Uterus (tissue), 4 donors: ENCODE data around the gene FRRS1L. TPM values are rescaled to one million over a fixed set of nuclear protein-coding genes. Genes with fewer than 3 reads are reported as not detected.

ENCODE experiments used
- DNase-seq, 2 donors: peaks; one replicate each; pipeline ENCODE4 v3.0.0-alpha.2; 2019 to 2020
- H3K27ac ChIP-seq, 2 donors: fragments of 200-600 bp; sonication (generic); 1 replicate in 1 of 2; 2 replicates in 1 of 2; pipeline ENCODE4 v1.5.1; 2016 to 2018
- H3K27me3 ChIP-seq, 2 donors: fragments of 200-600 bp; sonication (generic); one replicate each; pipeline ENCODE4 v1.5.1; 2018 to 2019; ENCODE audit warnings: control low read depth in 1 of 2
- H3K36me3 ChIP-seq, 2 donors: fragments of 200-600 bp; sonication (generic); one replicate each; pipeline ENCODE4 v1.5.1; 2019; ENCODE audit warnings: control low read depth in 1 of 2
- H3K4me1 ChIP-seq, 2 donors: fragments of 200-600 bp; sonication (generic); one replicate each; pipeline ENCODE4 v1.5.1; 2018 to 2019; ENCODE audit warnings: control low read depth in 1 of 2
- H3K4me3 ChIP-seq, 2 donors: fragments of 200-600 bp; sonication (generic); 1 replicate in 1 of 2; 2 replicates in 1 of 2; pipeline ENCODE4 v1.5.1; 2018 to 2019; ENCODE audit warnings: mild to moderate bottlenecking in 1 of 2
- H3K9me3 ChIP-seq, 2 donors: fragments of 200-600 bp; sonication (generic); one replicate each; pipeline ENCODE4 v1.5.1; 2019; ENCODE audit warnings: control low read depth in 1 of 2
- POLR2A ChIP-seq, 2 donors: fragments of 450-650 bp; IDR thresholded peaks; one replicate each; pipeline ENCODE4 v1.6.1; 2016; ENCODE audit warnings: antibody characterized with exemption in 2 of 2, mild to moderate bottlenecking in 1 of 2, moderate library complexity in 1 of 2
- intact Hi-C: fragments of 100-400 bp; cut with DNase I; formaldehyde crosslinking; loops from one replicate; pipeline ENCODE4 v1.15.1; 2023; ENCODE audit warnings: low total_unique reads
- small RNA-seq: library from RNA; depleted of rRNA; stranded (forward); fragments of <200 nt; gene quantifications from one replicate; pipeline ENCODE3, GENCODE V24; 2016
- total RNA-seq, 4 donors: library from RNA; depleted of rRNA in 3 of 4; stranded (reverse); fragments of >200 nt in 3 of 4; gene quantifications; one replicate each; pipeline versions ENCODE4 v1.1.0 to v1.2.4, GENCODE V29; 2014 to 2023
- TF ChIP-seq, protein P1 (sequence below), 4 experiments: fragments of 200-600 bp in 2 of 4; fragments of 450-650 bp in 2 of 4; sonication (generic) in 2 of 4; IDR thresholded peaks; one replicate each; pipeline ENCODE4 v1.5.1; 2016 to 2019; ENCODE audit warnings: antibody characterized with exemption in 4 of 4, mild to moderate bottlenecking in 2 of 4, moderate library complexity in 1 of 4
- donor health status: DM: yes; HTN: yes; CAD: no.

The FRRS1L gene
- total RNA-seq, 4 donors from 2014 or later: under 0.01 to 10.9 (median 10.1) TPM

DNA sequence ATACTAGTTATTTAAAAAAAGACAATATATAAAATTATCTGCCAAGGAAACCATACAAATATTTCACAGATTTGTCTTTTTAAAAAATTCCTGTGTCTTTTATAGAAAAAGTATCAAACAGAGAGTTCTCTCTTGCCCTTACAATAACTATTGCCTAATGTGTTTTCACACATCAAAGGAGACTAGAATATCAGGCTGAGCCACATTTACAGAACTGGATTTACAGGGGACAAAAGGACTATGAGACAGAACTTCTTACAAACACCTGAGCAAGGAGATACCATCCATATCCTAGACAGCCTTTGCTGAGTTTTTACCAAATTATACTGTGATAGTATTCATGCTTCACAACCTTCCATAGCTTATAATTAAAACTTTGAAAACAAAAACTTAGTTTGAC is 81.5 kb downstream of the FRRS1L start:
- intact Hi-C loops: no loop called here
- H3K36me3 ChIP-seq: no peaks in the 10 kb centered on the region

DNA sequence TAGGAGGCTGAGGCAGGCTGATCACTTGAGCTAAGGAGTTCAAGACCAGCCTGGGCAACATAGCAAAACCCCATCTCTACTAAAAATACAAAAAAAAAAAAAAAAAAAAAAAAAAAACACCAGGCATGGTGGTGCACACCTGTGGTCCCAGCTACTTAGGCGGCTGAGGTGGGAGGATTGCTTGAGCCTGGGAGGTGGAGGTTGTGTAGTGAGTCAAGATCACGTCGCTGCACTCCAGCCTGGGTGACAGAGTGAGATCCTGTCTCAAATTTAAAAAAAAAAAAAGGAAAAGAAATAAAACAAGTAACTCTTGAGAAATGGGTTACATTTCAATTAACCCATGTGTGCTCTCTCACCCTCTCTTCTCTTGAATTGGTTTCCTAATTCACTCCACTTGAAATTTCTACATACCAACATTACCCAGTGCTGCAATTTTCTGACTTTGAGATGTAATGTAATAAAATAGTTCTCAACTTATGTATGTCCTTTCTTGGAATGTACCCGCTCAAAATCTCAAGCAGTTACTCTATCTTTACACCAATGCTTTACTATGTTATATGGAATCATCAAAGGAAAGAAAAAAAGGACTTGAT is 83.1 kb downstream of the FRRS1L start:
- Histone ChIP-seq H3K27me3 (no peaks in the 10 kb centered on the region), H3K9me3 (no peaks in the 10 kb centered on the region), H3K27ac (no peak overlapping the region), H3K4me3 (no peak overlapping the region), H3K36me3 (no peaks in the 10 kb centered on the region), H3K4me1 (no peaks in the 10 kb centered on the region)
- no peak for DNase-seq
- TF ChIP-seq, protein P1, sequence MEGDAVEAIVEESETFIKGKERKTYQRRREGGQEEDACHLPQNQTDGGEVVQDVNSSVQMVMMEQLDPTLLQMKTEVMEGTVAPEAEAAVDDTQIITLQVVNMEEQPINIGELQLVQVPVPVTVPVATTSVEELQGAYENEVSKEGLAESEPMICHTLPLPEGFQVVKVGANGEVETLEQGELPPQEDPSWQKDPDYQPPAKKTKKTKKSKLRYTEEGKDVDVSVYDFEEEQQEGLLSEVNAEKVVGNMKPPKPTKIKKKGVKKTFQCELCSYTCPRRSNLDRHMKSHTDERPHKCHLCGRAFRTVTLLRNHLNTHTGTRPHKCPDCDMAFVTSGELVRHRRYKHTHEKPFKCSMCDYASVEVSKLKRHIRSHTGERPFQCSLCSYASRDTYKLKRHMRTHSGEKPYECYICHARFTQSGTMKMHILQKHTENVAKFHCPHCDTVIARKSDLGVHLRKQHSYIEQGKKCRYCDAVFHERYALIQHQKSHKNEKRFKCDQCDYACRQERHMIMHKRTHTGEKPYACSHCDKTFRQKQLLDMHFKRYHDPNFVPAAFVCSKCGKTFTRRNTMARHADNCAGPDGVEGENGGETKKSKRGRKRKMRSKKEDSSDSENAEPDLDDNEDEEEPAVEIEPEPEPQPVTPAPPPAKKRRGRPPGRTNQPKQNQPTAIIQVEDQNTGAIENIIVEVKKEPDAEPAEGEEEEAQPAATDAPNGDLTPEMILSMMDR (IDR thresholded peaks at IDR 0.05): no peak
- TF ChIP-seq POLR2A (IDR thresholded peaks at IDR 0.05): no peak
- intact Hi-C loops: no loop called here

More for the DNA sequence above, 81.5 kb downstream of the FRRS1L start:
- H3K4me1 ChIP-seq: no peaks in the 10 kb centered on the region
- H3K27ac ChIP-seq: no peak overlapping the region
- H3K27me3 ChIP-seq: no peaks in the 10 kb centered on the region
- DNase-seq: no peak
- no peak overlapping the region for H3K4me3 ChIP-seq
- no peak for TF ChIP-seq POLR2A (IDR thresholded peaks at IDR 0.05)
- TF ChIP-seq, protein P1 (IDR thresholded peaks at IDR 0.05): no peak
- H3K9me3 ChIP-seq: no peaks in the 10 kb centered on the region

DNA sequence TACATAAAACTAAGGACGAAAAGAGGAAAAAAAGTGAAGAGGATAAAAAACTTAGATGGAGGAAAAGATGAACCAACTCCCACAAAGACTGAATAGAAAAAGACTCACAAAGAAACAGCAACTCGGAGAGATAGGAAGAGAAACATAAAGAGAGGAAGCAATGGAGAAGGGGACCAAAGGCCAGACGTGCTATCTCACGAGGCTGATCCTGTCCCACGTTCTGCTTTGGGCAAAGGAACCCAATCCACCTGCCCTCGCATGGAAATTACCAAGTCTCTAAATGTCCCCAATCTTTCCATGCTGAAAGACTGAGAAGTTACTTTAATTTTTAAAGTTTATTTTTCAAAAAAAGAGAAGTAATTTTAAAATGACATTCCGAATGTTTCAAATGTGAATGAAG is 83.9 kb downstream of the FRRS1L start:
- H3K27ac ChIP-seq: no peak overlapping the region
- H3K4me3 ChIP-seq: no peak overlapping the region
- no peaks in the 10 kb centered on the region for H3K27me3 ChIP-seq
- DNase-seq: no peak
- H3K4me1 ChIP-seq: no peaks in the 10 kb centered on the region
- intact Hi-C loops: no loop called here
- TF ChIP-seq, protein P1 (IDR thresholded peaks at IDR 0.05): no peak
- no peaks in the 10 kb centered on the region for H3K9me3 ChIP-seq
- H3K36me3 ChIP-seq: no peaks in the 10 kb centered on the region

DNA sequence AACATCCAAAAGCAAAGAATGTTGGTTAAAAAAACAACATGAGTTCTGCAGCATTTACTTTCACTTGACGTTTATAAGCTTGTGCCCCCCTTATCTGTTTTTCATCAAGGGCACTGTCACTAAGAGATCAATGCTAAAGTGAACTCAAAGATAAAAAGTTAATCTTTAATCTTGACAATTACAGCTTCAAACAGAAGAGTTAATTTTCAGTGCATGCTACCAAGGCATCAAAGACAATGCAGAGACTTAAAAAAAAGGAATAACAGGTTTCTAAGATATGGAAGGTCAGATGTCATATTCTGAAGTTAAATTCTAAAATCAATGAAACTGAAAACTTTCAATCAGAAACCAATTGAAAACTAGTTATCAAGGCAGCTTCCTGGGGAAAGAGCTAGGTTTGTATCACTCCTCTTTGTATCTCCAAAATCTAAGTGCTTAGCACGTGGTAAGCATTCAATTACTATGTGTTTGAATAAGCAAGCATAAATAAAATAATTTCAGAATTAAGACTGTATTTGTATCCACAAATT is 84.9 kb downstream of the FRRS1L start:
- DNase-seq: no peak
- intact Hi-C loops: no loop called here
- Histone ChIP-seq H3K4me3 (no peak overlapping the region), H3K4me1 (no peaks in the 10 kb centered on the region), H3K27me3 (no peaks in the 10 kb centered on the region), H3K36me3 (no peaks in the 10 kb centered on the region), H3K27ac (no peak overlapping the region), H3K9me3 (no peaks in the 10 kb centered on the region)
- no peak for TF ChIP-seq POLR2A (IDR thresholded peaks at IDR 0.05)
- TF ChIP-seq, protein P1 (IDR thresholded peaks at IDR 0.05): no peak

Small RNA genes within 50 kb of the gene (small RNA-seq; reads per million reads assigned to genes)
- gene RNU6-984P: not detected

Other genes starting within 250 kb of the FRRS1L start
- gene ELP1, start 233.1 kb downstream of the FRRS1L start, total RNA-seq: 10 to 100 TPM in 3 of 4 donors, 1 to 10 TPM in 1; 5.0 to 71.2 (median 36.2) TPM
- gene ABITRAM, start 232.8 kb downstream of the FRRS1L start, total RNA-seq: 10 to 100 TPM in 1 of 4 donors, 1 to 10 TPM in 3; 1.3 to 13.1 (median 6.3) TPM
- 10 to 100 TPM; 32.3 to 62.0 (median 41.4) TPM for gene CTNNAL1, start 153.8 kb downstream of the FRRS1L start, total RNA-seq
- 10 to 100 TPM; 59.7 to 80.0 (median 76.0) TPM for gene TMEM245, start 47.3 kb downstream of the FRRS1L start, total RNA-seq
- 1 to 10 TPM in 2 of 4 donors, under 1 TPM in 2; under 0.01 to 3.9 (median 1.5) TPM for gene EPB41L4B, start 153.8 kb upstream of the FRRS1L start, total RNA-seq